Measurements from ENCODE around the gene BCKDK.

DNA sequence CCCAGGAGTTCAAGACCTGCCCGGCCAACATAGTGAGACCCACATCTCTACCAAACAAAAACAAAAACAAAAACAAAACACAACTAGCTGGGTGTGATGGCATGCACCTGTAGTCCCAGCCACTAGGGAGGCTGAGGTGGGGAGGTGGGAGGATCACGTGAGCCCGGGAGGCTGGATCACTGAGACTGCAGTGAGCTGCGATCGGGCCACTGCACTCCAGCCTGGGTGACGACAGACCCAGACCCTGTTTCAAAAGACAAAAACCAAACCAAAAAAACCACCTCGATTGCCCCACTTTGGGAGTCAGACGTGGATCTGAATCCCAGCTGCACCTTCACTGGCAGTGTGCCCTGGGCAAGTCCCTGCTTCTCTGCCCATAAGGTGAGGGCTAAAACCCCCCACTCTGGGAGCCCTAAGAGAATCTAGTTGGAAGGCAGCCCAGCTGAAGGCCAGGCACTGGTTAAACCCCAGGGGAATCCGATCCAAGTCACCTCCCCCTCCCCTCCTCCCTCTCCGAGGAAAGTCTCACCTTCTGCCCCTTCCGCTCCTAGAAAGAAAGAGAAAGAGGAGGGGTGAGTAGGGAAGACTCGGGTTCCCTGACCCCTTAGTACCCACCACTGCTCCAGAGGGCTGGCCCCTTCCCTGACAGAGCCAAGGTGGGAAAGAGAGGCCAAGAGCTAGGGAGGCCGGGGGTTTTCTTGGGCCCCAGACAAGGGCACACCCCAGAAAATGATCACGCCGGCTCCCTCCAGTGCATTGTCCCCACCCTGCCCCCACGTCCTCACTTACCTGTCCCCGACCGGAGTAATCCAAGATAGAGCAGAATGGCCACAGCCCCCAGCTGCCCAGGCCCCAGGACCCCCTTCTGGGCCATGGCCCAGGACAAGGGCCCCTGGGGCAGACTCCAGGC is 26.7 kb downstream of the BCKDK start:
- TF ChIP-seq, protein P1, sequence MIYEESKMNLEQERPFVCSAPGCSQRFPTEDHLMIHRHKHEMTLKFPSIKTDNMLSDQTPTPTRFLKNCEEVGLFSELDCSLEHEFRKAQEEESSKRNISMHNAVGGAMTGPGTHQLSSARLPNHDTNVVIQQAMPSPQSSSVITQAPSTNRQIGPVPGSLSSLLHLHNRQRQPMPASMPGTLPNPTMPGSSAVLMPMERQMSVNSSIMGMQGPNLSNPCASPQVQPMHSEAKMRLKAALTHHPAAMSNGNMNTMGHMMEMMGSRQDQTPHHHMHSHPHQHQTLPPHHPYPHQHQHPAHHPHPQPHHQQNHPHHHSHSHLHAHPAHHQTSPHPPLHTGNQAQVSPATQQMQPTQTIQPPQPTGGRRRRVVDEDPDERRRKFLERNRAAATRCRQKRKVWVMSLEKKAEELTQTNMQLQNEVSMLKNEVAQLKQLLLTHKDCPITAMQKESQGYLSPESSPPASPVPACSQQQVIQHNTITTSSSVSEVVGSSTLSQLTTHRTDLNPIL (CRISPR knock-in tag; IDR thresholded peaks at IDR 0.05; ENCODE audit: low read depth) = no peak
- TF ChIP-seq ISL1 (CRISPR knock-in tag; IDR thresholded peaks at IDR 0.05) (no peak), ZNF70 (CRISPR knock-in tag; IDR thresholded peaks at IDR 0.05) (no peak), TCF4 (CRISPR knock-in tag; IDR thresholded peaks at IDR 0.05; ENCODE audit: borderline replicate concordance) (no peak), RARB (CRISPR knock-in tag; IDR thresholded peaks at IDR 0.05) (no peak)
- TF ChIP-seq, protein P2, sequence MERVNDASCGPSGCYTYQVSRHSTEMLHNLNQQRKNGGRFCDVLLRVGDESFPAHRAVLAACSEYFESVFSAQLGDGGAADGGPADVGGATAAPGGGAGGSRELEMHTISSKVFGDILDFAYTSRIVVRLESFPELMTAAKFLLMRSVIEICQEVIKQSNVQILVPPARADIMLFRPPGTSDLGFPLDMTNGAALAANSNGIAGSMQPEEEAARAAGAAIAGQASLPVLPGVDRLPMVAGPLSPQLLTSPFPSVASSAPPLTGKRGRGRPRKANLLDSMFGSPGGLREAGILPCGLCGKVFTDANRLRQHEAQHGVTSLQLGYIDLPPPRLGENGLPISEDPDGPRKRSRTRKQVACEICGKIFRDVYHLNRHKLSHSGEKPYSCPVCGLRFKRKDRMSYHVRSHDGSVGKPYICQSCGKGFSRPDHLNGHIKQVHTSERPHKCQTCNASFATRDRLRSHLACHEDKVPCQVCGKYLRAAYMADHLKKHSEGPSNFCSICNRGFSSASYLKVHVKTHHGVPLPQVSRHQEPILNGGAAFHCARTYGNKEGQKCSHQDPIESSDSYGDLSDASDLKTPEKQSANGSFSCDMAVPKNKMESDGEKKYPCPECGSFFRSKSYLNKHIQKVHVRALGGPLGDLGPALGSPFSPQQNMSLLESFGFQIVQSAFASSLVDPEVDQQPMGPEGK (CRISPR knock-in tag; IDR thresholded peaks at IDR 0.05; ENCODE audit: borderline replicate concordance) = no peak
- TF ChIP-seq, protein P3, sequence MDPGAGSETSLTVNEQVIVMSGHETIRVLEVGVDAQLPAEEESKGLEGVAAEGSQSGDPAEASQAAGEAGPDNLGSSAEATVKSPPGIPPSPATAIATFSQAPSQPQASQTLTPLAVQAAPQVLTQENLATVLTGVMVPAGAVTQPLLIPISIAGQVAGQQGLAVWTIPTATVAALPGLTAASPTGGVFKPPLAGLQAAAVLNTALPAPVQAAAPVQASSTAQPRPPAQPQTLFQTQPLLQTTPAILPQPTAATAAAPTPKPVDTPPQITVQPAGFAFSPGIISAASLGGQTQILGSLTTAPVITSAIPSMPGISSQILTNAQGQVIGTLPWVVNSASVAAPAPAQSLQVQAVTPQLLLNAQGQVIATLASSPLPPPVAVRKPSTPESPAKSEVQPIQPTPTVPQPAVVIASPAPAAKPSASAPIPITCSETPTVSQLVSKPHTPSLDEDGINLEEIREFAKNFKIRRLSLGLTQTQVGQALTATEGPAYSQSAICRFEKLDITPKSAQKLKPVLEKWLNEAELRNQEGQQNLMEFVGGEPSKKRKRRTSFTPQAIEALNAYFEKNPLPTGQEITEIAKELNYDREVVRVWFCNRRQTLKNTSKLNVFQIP (CRISPR knock-in tag; IDR thresholded peaks at IDR 0.05; ENCODE audit: borderline replicate concordance, low read depth) = no peak
